Choroid plexus epithelial cell (primary cell): ENCODE measurements around the gene CACNA1G.

Source experiments
- DNase-seq: peaks from one replicate; pipeline ENCODE4 v3.0.0-alpha.2; 2010; ENCODE audit warnings: low read depth
- H3K4me3 ChIP-seq: 2 replicates; pipeline ENCODE4 v1.5.1; 2011; ENCODE audit warnings: low read depth, mild to moderate bottlenecking, control low read depth, low read length, moderate library complexity
- CTCF ChIP-seq: conservative IDR thresholded peaks from 2 replicates; pipeline ENCODE4 v1.5.1; 2011; ENCODE audit warnings: low read depth, mild to moderate bottlenecking, control low read depth, inconsistent platforms, low read length, moderate library complexity

CACNA1G gene

GRCh38 chr17:50594128-50594823, 33.8 kb downstream of the CACNA1G start:
- no peak overlapping the region for H3K4me3 ChIP-seq
- no peak for TF ChIP-seq CTCF
- DNase-seq, result no peak

GRCh38 chr17:50594892-50595291, 34.4 kb downstream of the CACNA1G start:
- no peak for DNase-seq
- TF ChIP-seq CTCF, result no peak
- no peak overlapping the region for H3K4me3 ChIP-seq

- TF ChIP-seq CTCF, result peak; percentile 37
- peak; percentile 4 for DNase-seq
- H3K4me3 ChIP-seq, result no peak overlapping the region
Measured at GRCh38 chr17:50596191-50597037, 35.9 kb downstream of the CACNA1G start.

GRCh38 chr17:50598487-50598886, 38.0 kb downstream of the CACNA1G start:
- no peak for DNase-seq
- no peak overlapping the region for H3K4me3 ChIP-seq
- TF ChIP-seq CTCF, result no peak

- no peak for TF ChIP-seq CTCF
- no peak overlapping the region for H3K4me3 ChIP-seq
- no peak for DNase-seq
Measured at GRCh38 chr17:50599606-50600005, 39.1 kb downstream of the CACNA1G start.

GRCh38 chr17:50601823-50602375, 41.4 kb downstream of the CACNA1G start:
- H3K4me3 ChIP-seq, result no peak overlapping the region
- DNase-seq, result no peak
- TF ChIP-seq CTCF, result no peak
